GM23338 (cell line): ENCODE results near the gene UROS.

Source experiments
- CREB1 ChIP-seq: fragments of 250-450 bp; sonication (Bioruptor Pico); IDR thresholded peaks from 2 replicates; pipeline ENCODE4 v1.5.0; 2020; ENCODE audit warnings: low read depth, mild to moderate bottlenecking, moderate library complexity
- EZH2 ChIP-seq: fragments of 200-600 bp; sonication (generic); IDR thresholded peaks from one replicate; pipeline ENCODE4 v1.8.0; 2017; ENCODE audit warnings: antibody characterized with exemption, mild to moderate bottlenecking, low read depth; ENCODE audit not compliant: unreplicated experiment
- EZH2phosphoT487 ChIP-seq: fragments of 200-600 bp; sonication (generic); IDR thresholded peaks from one replicate; pipeline ENCODE4 v1.8.1; 2018; ENCODE audit warnings: antibody characterized with exemption; ENCODE audit not compliant: unreplicated experiment
- JUNB ChIP-seq: IDR thresholded peaks from one replicate; pipeline ENCODE4 v1.6.1; 2016; ENCODE audit warnings: antibody characterized with exemption; ENCODE audit not compliant: unreplicated experiment
- POLR2AphosphoS5 ChIP-seq: IDR thresholded peaks from 2 replicates; pipeline ENCODE4 v1.6.1; 2016; ENCODE audit warnings: antibody characterized with exemption, low read depth
- STAT1 ChIP-seq: IDR thresholded peaks from one replicate; pipeline ENCODE4 v1.6.1; 2016; ENCODE audit warnings: antibody characterized with exemption; ENCODE audit not compliant: unreplicated experiment
- ZNF331 ChIP-seq: fragments of 250-450 bp; sonication (Bioruptor Pico); IDR thresholded peaks from 2 replicates; pipeline ENCODE4 v1.5.0; 2020; ENCODE audit warnings: low read depth, mild to moderate bottlenecking, moderate library complexity
- TF ChIP-seq, protein P1 (sequence below), 2 experiments: fragments of 200-600 bp in 1 of 2; sonication (generic) in 1 of 2; conservative IDR thresholded peaks; 2 replicates each; pipeline versions ENCODE4 v1.5.1 to v1.6.1; 2016 to 2017; ENCODE audit warnings: antibody characterized with exemption in 2 of 2, low read depth in 2 of 2, mild to moderate bottlenecking in 2 of 2, moderate library complexity in 1 of 2
- TF ChIP-seq, protein P2 (sequence below): IDR thresholded peaks from one replicate; pipeline ENCODE4 v1.6.1; 2018; ENCODE audit warnings: antibody characterized with exemption; ENCODE audit not compliant: unreplicated experiment

DNA sequence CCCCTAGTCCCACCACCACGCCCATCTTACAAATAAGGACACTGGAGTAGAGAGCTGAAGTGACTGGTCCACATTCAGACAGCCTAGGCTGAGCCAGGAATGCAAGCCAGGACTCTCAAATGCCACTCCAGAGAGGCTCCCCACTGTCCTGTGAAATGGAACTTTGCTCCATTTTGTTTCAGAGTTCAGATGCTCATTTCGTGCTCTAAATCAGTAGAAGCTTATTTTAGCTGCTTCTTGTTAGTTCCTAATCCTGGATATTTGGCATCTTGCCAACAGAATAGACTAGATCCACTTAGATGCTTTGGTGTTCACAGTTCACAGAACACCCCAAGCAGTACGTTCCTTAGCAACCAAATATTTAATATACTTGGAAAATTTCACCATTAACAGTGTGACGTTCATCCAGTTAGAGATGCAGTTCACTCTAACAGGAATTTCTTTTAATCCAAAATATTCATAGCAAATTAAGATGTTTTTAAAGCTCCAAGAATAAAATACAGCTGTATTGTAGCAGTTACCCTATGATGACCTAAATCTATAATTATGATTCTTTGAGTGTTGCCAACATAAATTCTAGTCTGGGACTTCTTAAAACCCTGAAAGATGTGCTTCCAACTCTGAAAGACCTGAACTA, 54.7 kb downstream of the UROS start:
- TF ChIP-seq, protein P1, sequence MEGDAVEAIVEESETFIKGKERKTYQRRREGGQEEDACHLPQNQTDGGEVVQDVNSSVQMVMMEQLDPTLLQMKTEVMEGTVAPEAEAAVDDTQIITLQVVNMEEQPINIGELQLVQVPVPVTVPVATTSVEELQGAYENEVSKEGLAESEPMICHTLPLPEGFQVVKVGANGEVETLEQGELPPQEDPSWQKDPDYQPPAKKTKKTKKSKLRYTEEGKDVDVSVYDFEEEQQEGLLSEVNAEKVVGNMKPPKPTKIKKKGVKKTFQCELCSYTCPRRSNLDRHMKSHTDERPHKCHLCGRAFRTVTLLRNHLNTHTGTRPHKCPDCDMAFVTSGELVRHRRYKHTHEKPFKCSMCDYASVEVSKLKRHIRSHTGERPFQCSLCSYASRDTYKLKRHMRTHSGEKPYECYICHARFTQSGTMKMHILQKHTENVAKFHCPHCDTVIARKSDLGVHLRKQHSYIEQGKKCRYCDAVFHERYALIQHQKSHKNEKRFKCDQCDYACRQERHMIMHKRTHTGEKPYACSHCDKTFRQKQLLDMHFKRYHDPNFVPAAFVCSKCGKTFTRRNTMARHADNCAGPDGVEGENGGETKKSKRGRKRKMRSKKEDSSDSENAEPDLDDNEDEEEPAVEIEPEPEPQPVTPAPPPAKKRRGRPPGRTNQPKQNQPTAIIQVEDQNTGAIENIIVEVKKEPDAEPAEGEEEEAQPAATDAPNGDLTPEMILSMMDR (conservative IDR thresholded peaks at IDR 0.05; ENCODE audit: low read depth in 2 of 2), result no peak
- TF ChIP-seq POLR2AphosphoS5 (no peak), EZH2 (no peak), EZH2phosphoT487 (no peak), JUNB (no peak), CREB1 (no peak), ZNF331 (CRISPR knock-in tag) (no peak), STAT1 (no peak)
- TF ChIP-seq, protein P2, sequence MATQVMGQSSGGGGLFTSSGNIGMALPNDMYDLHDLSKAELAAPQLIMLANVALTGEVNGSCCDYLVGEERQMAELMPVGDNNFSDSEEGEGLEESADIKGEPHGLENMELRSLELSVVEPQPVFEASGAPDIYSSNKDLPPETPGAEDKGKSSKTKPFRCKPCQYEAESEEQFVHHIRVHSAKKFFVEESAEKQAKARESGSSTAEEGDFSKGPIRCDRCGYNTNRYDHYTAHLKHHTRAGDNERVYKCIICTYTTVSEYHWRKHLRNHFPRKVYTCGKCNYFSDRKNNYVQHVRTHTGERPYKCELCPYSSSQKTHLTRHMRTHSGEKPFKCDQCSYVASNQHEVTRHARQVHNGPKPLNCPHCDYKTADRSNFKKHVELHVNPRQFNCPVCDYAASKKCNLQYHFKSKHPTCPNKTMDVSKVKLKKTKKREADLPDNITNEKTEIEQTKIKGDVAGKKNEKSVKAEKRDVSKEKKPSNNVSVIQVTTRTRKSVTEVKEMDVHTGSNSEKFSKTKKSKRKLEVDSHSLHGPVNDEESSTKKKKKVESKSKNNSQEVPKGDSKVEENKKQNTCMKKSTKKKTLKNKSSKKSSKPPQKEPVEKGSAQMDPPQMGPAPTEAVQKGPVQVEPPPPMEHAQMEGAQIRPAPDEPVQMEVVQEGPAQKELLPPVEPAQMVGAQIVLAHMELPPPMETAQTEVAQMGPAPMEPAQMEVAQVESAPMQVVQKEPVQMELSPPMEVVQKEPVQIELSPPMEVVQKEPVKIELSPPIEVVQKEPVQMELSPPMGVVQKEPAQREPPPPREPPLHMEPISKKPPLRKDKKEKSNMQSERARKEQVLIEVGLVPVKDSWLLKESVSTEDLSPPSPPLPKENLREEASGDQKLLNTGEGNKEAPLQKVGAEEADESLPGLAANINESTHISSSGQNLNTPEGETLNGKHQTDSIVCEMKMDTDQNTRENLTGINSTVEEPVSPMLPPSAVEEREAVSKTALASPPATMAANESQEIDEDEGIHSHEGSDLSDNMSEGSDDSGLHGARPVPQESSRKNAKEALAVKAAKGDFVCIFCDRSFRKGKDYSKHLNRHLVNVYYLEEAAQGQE, result no peak
